Right lobe of liver (tissue), 4 donors: ENCODE results near the gene ATP6AP2.

Experiments used
- CTCF ChIP-seq, 4 donors: fragments of 200-600 bp in 3 of 4; fragments of 450-650 bp in 1 of 4; IDR thresholded peaks; one replicate each; pipeline versions ENCODE4 v1.5.1 to v1.8.0; 2016 to 2022; ENCODE audit warnings: antibody characterized with exemption in 4 of 4, mild to moderate bottlenecking in 2 of 4
- POLR2A ChIP-seq: fragments of 450-650 bp; IDR thresholded peaks from one replicate; pipeline ENCODE4 v1.6.1; 2017; ENCODE audit warnings: antibody characterized with exemption, mild to moderate bottlenecking
- donor health status: DM: no; HTN: no; CAD: no.
- donor health status: DM: no; HTN: no; CAD: no.
- donor health status: DM: no; HTN: yes; CAD: no.

GRCh38 chrX:40615976-40616375 is 35.2 kb downstream of the ATP6AP2 start:
- TF ChIP-seq CTCF (IDR thresholded peaks at IDR 0.05): no peak
- no peak for TF ChIP-seq POLR2A
